SU-DHL-6 (cell line): ENCODE results near the gene GGA1.

Experiments
- EZH2phosphoT487 ChIP-seq: fragments of 200-600 bp; sonication (generic), shearing (Covaris generic); conservative IDR thresholded peaks from 2 replicates; pipeline ENCODE4 v1.6.1; 2018; ENCODE audit warnings: mild to moderate bottlenecking, antibody characterized with exemption, low read length, moderate library complexity, mixed read lengths
- TF ChIP-seq, protein P1 (sequence below): fragments of 200-600 bp; sonication (generic); IDR thresholded peaks from one replicate; pipeline ENCODE4 v1.5.1; 2017; ENCODE audit warnings: antibody characterized with exemption, mild to moderate bottlenecking, low read length, moderate library complexity; ENCODE audit not compliant: insufficient read depth, poor library complexity, severe bottlenecking

DNA sequence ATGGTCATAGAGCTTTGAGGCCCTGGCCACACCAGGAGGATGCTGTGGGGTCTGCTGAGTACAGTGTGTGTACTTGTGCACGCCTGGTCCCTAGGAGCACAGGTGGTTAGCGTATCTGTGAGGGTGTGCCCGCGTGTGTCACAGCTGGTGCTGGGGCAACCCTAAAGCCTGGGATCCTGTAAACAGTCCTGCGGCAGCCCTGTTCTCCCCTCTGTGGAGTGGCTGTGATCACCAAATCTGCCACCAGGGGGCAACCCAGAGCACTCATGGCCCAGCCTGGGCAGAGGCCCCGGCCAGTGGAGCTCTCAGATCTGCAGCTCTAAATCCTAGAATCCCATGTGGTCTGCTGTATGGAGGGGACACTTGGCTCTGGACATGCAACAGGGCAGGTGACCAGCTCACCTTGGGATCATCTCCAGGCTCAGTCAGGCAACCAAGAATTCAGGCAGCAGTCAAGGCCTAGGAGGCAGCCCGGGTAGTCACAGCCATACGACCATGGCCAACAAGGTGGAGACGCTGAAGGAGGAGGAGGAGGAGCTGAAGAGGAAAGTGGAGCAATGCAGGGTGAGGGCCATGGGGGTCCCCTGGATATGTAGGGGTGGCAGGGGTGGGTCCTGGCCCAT, 34.7 kb downstream of the GGA1 start:
- TF ChIP-seq, protein P1, sequence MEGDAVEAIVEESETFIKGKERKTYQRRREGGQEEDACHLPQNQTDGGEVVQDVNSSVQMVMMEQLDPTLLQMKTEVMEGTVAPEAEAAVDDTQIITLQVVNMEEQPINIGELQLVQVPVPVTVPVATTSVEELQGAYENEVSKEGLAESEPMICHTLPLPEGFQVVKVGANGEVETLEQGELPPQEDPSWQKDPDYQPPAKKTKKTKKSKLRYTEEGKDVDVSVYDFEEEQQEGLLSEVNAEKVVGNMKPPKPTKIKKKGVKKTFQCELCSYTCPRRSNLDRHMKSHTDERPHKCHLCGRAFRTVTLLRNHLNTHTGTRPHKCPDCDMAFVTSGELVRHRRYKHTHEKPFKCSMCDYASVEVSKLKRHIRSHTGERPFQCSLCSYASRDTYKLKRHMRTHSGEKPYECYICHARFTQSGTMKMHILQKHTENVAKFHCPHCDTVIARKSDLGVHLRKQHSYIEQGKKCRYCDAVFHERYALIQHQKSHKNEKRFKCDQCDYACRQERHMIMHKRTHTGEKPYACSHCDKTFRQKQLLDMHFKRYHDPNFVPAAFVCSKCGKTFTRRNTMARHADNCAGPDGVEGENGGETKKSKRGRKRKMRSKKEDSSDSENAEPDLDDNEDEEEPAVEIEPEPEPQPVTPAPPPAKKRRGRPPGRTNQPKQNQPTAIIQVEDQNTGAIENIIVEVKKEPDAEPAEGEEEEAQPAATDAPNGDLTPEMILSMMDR: peak; percentile 81
- TF ChIP-seq EZH2phosphoT487: no peak
